Measurements from ENCODE around the gene MVP.
"Not testable (repeated sequence)": the region's sequence is repeated elsewhere in the genome, so short reads cannot be mapped to it uniquely, and the experiment has no call there.

MVP gene

DNA sequence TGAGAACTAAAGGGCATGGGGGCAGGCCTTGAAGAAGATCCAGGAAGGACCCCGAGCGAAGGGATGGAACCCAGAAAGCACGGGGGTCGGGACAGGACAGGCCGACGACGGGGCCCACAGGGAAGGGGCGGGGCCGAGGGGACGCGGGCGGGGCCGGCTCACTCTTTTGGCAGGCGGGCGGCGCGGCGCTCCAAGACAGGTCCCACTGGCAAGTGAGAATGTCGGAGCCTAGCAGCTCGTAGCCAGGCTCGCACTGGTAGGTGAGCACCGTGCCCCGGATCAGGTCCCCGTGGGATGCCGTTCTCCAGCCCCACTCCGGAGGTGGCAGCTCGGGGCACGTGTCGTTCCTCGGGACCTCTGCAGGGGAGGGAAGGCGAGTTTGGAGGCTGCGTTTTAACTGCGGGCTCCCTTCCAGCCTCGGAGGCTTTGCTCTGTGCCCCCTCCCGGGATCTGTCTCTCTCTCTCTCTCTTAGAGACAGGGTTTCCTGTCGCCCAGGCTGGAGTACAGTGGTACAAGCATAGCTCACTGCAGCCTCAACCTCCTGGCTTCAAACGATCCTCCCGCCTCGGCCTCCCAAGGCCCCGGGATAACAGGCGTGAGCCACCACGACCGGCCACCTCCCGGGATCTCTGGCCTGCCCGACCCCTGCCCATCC is 56.5 kb downstream of the MVP start:
- no peak for DNase-seq

DNA sequence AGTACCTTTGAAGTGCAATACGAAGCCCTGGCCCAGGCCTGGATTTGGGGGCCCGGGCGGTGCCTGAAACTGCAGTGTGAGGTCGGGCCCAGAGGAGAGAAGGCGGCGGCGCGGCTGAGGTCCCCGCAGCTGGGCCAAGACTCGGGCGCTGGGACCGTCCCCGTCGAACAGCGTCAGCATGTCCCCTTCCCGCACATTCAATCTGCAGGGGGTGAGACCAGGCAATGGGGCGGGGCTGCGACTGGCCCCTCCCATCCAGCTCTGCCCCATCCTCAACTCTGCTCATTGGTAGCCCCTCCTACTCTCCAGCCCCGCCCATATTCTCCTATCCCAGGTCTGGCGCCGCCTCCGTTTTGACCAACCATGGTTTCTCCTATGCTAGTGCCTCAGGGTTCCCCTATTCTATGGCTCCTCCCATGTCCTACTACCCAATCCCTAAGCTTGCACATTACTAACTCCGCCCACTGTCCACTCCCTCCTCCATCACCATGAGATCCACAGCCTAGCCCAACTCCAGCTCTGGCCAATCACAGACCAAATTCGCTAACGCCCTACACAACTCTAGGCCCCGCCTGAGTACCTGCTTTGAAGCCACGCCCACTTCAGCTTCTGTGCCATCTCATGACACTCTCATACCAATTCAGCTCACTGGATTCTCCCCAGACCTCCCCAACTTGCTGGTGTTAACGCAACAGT is 57.2 kb downstream of the MVP start:
- no peak for DNase-seq

DNA sequence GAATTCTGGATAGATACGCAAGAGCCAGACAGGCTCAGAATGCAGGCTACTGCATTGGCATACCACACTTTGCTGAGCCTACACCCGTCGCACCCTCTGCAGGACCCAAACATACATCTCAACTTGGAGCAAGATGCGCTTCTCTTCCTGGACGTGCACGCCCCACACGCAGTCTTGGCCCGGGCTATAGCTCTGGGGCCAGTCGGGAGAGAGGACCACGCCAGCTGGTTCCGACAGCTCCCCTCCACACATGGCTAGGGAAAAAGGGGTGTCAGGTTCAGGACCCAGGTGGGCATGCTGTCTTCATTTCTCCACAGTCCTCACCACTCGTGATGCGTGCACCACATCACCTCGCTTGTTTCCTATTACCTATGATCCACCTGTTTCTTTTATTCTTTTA is 57.9 kb downstream of the MVP start:
- no peak for DNase-seq

DNA sequence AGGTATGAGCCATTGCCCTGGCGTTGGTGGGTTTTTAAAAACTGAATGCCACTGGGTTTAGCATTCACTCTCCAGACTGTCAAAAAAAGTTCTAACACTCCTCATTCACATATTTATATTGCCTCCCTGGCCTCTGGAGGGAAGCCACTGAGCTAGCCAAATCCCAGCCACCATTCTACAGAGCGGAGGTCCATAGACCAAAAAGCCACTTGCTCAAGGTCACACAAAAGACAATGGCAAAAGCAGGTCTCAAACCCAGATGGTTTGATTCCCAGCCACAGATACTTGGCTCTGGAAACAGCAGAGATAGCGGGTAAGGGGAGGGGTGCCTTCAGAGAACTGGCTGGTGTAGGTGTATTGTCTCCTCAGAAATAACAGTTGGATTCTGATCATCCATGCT is 60.8 kb downstream of the MVP start:
- no peak for DNase-seq

DNA sequence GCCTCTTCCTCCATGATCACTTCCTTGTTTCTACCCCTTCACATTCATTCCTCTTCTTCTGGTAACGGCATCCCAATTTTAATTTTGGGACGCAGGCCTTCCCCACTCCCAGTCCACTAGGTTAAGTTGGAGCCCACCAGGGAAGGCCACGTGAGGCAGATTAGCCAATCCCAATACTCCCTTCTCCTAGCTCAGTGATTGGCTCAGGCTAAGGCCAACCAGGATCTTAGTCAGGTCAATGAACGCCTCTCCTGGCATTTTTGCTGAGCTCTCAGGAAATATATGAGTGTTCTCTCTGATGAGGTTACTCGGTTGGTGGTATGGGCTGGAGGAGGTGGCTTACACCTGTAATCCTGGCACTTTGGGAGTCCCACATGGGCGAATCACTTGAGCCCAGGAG is 63.7 kb downstream of the MVP start:
- DNase-seq, result no peak

DNA sequence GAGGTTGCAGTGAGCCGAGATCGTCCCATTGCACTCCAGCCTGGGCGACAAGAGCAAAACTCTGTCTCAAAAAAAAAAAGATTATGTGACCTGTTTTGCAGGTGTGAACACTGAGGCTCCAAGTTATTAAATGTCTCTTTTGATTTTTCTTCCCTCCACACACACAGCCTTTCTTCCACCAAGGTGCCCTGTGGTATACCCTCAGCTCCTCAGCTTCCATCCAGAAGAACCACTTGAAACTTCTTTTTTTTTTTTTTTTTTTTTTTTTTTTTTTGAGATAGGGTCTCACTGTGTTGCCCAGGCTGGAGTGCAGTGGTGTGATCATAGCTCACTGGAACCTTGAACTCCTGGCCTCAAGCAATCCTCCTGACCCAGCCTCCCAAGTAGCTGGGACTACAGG is 69.1 kb downstream of the MVP start:
- not testable (repeated sequence) for DNase-seq

DNA sequence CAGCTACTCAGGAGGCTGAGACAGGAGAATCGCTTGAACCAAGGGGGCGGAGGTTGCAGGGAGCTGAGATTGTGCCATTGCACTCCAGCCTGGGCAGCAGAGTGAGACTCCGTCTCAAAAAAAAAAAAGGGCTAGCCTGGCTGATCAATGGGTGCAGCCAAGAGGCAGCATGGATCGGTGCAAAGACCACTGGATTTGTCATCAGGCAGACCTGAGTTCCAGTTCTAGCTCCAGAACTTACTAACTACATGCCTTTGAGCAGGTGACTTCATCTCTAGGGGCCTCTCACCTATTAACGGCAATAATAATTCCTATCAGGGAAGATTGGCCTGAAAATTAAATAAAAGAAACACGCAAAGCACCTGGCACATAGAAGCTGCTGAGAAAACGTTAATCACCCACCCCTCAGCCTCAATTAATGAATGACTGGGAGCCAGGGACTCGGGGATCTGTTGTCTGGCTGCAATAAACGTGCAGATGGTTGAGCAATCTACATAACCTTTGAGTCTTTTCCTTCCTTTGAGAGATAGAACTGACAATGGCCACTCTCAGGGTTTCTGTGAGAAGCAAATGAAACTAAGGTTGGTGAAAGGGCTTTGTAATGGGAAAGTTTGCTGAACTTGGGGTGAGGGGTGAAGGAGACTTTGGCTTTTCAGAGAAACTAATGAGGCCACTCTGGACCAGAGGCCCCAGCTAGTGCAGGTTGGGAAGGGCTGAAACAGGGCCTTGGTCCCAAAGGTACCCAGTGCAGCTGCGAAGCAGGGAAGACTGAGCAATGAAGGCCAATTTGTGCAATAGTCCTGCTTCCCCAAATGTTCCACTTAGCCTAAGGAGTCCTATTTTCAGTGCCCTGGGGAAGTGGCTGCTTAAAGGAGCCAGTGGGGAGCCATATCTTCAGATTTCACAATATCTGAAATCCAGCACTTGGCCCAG is 71.5 kb downstream of the MVP start:
- DNase-seq, result no peak

DNA sequence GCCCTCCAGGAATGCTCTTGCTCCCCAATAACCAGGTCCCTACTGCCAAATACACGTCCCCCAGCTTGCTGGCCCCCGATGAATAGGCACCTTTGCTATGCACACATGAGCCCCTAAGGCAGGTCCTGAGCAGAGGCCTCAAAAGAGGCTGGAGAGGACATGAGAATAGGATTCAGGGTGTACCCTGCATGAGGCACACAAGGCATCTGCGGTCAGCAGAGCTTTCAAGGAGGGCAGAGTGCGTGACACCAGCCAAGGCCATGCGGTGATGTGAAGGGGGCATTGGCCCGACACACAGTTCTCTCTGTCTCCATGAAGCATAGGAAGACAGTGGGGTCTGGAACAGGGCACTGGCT is 72.2 kb downstream of the MVP start:
- no peak for DNase-seq

DNA sequence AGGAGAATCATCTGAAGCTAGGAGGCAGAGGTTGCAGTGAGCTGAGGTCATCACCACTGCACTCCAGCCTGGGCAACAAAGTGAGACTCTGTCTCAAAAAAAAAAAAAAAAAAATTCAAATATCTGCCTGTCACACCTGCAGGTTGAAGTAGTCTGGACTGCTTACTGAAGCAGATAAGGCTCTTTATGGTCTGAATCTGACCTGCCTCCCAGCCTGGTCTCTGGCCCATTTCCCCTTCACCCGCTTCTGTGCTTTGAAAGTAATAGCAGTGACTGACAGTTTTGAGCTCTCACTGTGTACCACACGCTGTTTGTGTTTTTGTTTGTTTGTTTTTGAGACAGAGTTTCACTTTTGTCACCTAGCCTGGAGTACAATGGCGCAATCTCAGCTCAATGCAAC is 73.3 kb downstream of the MVP start:
- no peak for DNase-seq

DNA sequence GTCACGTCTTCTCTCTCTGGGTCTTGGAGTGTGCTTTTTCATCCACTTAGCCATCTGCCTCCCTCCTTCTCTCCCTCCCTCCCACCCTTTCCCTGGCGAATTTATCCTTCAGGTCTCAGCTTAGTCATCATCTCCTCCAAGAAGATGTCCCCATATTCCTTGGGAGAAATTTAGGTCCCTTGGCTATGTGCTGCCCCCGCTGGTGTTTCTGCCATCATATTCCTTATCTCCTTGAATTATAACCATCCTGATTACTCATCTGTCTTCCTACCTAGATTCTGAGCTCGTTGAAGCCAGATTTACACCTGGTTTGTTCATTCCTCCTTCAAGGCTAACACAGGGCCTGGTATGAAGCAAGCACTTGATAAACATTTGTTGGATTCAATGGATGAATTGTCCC is 74.1 kb downstream of the MVP start:
- no peak for DNase-seq

DNA sequence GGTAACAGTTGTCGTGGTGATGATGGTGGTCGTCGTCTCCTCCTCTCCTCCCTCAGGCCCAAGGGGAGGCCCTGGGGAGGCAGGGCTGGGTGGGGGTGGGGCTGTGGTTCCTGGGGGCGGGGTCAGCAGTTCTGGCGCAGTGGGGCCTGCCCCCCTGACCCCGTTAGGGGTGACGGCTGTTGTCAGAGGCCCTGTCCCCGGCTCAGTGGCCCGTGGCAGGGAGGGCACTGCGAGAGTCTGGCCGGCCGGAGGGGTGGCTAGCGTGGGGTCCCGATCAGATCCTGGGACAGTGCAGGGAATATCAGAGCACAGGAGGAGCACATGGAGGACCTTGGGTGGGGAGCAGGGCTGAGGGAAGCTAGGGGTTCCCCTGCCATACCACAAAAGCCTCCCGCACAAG is 76.6 kb downstream of the MVP start:
- DNase-seq, result no peak

DNA sequence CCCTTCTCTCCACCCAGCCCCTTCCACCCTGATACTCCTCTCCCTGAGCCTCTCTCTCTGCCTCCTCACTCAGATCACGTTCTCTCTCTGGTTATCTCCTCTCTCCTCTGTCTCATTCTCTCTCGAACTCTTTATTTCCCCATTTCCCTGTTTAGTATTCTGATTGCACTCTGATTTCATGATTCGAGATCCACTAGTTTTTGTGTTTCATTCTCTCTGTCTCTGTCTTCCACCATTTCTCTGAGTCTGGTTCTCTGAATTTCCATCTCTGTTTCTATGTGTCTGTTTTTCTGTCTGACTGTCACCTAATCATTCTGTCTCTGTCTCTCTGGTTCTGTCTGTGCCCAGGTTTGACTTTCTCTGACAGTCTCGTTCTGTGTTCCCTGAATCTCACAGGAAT is 77.1 kb downstream of the MVP start:
- no peak for DNase-seq

Data from activated gamma-delta T cell (primary cell).